ENCODE data around the gene MAX.
"Not testable (repeated sequence)": the region's sequence is repeated elsewhere in the genome, so short reads cannot be mapped to it uniquely, and the experiment has no call there.

MAX gene

DNA sequence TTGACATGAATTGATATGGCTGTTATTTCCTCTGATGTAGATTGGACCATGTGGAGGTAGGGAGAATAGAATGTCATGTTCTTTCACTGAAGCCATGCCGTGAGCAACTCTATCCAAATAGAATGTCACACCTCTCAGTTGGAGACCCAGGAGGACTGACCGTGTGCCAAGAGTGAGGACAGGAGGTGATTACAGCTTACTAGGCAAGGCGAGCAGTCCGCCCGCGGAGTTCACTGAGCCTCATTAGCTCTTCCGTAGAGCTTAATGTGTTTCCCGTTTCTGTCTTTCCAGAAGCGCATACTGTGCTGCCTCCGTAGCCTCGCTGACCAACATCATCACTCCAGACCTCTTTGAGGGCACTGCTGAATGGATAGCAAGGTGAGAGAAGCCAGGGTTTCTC lies 70.0 kb downstream of the MAX start:
- DNase-seq: no peak

DNA sequence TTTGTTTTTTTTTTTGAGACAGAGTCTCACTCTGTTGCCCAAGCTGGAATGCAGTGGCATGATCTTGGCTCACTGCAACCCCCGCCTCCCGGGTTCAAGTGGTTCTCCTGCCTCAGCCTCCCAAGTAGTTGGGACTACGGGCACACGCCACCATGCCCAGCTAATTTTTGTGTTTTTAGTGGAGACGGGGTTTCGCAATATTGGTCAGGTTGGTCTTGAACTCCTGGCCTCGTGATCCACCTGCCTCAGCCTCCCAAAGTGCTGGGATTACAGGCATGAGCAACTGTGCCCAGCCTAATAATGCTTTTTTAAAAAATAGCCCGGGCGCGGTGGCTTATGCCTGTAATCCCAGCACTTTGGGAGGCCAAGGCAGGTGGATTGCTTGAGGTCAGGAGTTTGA lies 71.0 kb downstream of the MAX start:
- DNase-seq: not testable (repeated sequence)

DNA sequence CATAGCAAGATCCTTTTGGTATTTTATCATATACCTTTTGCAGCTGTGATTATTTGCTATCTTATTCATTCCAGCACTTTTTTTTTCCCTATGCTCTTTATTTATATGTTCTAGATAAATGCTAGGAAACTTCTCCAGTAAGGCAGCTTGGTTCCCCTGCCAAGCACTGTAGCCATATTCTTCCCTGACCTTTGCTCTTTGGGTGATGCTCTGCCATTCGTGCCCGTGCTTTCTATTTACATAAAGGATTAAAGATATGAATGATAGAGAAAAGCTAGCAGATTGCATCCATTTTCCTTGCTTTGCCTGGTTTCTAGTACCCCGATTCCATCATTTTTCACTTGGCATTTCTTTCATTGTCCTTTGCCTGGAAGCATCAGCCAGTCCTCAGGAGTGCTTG lies 73.4 kb downstream of the MAX start:
- DNase-seq: no peak

DNA sequence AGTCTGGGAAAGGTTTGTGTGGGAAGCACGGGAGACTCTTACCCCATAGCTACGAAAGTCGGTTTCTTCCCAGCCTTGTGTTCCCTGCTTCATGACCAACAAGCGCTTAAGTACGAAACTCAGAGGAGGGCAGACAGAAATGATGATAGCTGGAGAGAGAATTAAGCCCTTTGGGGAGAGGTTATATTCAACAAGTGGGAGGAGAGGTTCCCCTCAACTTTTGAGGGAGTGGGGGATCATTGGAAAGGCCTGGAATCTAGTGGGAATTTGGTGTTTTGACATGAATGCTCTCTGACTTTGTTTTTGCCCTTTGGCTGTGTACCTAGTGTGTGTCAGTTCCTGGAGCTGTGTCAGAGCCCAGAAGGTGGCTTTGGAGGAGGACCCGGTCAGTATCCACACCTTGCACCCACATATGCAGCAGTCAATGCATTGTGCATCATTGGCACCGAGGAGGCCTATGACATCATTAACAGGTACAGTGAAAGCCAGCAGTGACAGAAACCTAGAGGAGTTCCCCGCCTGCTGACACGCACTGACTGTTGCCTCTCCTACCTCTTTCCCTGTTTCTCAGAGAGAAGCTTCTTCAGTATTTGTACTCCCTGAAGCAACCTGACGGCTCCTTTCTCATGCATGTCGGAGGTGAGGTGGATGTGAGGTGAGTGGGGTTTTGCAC lies 75.1 kb downstream of the MAX start:
- DNase-seq: no peak

DNA sequence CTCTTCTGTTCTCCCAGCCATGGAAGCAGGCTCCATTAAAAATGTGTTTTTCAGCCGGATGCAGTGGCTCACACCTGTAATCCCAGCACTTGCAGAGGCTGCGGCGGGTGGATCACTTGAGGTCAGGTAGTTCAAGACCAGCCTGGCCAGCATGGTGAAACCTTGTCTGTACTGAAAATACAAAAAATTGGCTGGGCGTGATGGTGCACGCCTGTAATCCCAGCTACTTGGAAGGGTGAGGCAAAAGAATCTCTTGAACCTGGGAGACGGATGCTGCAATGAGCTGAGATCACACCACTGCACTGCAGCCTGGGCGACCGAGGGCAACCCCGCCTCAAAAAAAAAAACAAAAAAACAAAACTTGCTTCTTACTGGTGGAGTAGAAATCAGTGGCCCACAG lies 75.8 kb downstream of the MAX start:
- no peak for DNase-seq

DNA sequence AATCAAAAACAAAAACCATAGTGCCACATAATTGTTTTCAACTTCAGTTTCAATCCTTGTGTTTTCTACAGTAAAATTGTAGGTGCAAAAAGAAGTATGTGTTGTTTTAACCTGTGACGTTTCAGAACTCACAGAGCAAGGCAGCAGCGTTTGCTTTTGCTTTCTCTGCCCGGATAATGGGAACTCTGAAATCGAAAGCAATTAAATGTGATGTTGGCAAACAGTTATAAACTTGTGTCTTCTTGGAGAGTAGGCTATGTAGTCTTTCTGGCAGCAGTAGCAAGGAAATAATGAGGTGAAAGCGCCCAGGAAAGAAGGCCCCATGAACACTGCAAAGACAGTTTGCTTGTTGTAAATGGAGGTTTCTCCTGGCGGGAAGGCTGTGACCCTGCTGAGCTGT lies 76.5 kb downstream of the MAX start:
- no peak for DNase-seq

Data from CD4-positive, alpha-beta T cell treated with Interleukin-4 for 4 hours (primary cell).